ENCODE results near the gene HECA.
"Not testable (repeated sequence)": the region's sequence is repeated elsewhere in the genome, so short reads cannot be mapped to it uniquely, and the experiment has no call there.

HECA gene

DNA sequence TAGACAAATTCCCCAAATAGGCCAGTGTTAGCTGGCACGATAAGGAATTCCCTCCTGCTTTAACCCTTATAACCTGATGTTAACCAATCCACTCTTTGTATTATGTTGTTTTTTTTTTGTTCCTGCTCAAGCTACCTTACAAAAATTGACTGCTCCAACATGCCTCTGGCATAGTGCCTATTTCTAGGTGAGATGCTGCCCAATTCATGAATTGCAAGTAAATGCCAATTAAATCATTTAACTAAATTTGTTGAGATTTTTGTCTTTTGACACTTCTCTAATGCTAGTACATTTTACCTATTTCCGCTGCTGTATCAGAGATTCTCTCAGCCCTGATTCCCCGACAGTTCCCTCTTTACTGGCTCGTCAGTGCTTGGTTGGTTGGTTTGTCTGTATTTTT, 66.5 kb downstream of the HECA start:
- DNase-seq (ENCODE audit: low read depth in 2 of 2, low spot score in 1 of 2) = no peak

DNA sequence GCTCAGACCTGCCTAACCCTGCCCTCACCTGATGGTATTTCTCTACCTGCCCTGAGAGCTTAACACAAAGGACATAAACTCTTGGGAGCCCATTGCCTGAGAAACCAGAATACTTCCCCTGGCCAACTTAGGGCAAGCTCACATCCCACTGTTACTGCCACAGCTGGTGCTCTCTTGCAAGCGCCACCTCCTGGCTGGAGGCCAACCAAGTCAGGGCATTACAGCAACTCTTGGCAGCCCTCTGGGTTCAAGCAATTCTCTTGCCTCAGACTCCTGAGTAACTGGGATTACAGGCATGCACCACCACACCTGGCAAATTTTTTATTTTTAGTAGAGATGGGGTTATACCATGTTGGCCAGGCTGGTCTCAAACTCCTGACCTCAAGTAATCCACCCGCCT, 70.1 kb downstream of the HECA start:
- DNase-seq (ENCODE audit: low read depth in 2 of 2, low spot score in 1 of 2) = no peak

DNA sequence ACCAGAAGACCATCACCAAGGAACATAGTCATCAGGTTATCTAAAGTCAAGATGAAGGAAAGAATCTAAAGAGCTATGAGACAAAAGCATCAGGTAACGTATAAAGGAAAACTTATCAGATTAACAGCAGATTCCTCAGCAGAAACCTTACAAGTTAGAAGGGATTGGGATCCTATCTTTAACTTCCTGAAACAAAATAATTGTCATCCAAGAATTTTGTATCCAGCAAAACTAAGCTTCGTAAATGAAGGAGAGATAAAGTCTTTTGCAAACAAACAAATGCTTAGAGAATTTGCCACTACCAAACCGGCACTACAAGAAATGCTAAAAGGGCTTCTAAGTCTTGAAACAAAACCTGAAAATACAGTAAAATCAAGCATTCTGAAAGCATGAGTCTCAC, 71.0 kb downstream of the HECA start:
- no peak for DNase-seq (ENCODE audit: low read depth in 2 of 2, low spot score in 1 of 2)

GRCh38 chr6:139210766-139211165, 75.9 kb downstream of the HECA start:
- not testable (repeated sequence) for DNase-seq (ENCODE audit: low read depth in 2 of 2, low spot score in 1 of 2)

GRCh38 chr6:139212460-139212859, 77.6 kb downstream of the HECA start:
- not testable (repeated sequence) for DNase-seq (ENCODE audit: low read depth in 2 of 2, low spot score in 1 of 2)

DNA sequence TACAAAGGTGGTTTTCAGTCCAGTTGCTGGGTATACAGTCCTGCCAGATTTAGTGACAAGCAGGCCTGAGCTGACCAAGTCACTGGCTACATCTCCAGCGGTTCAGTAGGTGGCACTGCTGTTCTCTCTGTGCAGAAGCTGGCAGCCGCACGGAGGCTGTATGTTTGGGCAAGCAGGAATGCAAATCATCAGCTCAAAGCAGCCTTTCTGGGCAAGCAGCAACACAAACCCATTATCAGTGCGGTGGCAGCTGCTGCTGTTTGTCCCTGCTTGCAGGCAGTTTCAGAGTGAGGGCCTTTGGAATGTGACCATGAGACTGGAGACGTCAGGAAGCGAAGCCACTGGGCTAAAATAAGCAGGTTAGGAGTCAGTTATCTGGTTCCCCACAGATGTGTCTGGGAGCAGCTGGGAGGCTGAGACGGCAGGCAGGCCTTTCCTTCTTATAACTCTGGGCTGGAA, 84.4 kb downstream of the HECA start:
- peak; percentile 40 to 49 for DNase-seq (ENCODE audit: low read depth in 2 of 2, low spot score in 1 of 2)

DNA sequence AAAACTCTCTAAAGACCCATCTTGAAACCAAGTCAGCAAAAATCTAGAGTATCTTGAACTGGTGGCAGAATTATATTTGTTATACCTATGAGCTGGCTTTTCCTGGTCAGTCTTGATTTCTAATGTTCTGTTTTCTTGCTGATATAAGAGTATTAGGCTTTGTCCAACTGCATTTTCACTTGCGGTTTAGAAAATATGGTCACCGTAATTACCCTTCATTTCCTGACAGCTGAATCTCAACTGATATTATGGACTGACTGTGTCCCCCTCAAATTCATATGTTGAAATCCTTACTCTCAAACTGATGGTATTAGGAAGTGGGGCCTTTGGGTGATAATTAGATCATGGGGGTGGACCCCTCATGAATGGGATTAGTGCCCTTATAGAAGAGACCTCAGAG, 84.9 kb downstream of the HECA start:
- no peak for DNase-seq (ENCODE audit: low read depth in 2 of 2, low spot score in 1 of 2)

DNA sequence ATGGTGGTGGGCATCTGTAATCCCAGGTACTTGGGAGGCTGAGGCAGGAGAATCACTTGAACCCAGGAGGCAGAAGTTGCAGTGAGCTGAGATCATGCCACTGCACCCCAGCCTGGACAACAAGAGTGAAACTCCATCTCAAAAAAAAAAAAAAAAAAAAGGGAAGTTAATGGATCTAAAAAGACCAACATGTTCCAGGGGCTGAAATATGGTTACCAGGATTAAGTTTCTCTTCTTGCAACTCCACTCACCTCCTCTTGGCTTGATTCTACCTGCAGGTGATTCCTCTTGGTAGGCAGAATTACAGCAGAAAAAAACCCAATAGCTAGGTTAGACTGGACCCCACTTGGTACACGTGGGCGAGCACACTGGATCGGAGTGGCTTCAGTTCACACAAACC, 93.5 kb downstream of the HECA start:
- DNase-seq (ENCODE audit: low read depth in 2 of 2, low spot score in 1 of 2) = not testable (repeated sequence)

Data from stimulated activated CD8-positive, alpha-beta memory T cell treated with anti-CD3 and anti-CD28 coated beads, Interleukin-4, amount 100 ng/mL, for 4 hours (primary cell).